Ovary (tissue), 3 donors: ENCODE measurements around the gene FOSL1.

ENCODE experiments used
- CTCF ChIP-seq, 3 donors: fragments of 450-650 bp in 2 of 3; fragments of 200-600 bp in 1 of 3; IDR thresholded peaks; one replicate each; pipeline versions ENCODE4 v1.5.1 to v1.8.0; 2016 to 2022; ENCODE audit warnings: antibody characterized with exemption in 3 of 3, mild to moderate bottlenecking in 1 of 3
- POLR2A ChIP-seq: fragments of 450-650 bp; IDR thresholded peaks from one replicate; pipeline ENCODE4 v1.6.1; 2017; ENCODE audit warnings: antibody characterized with exemption, mild to moderate bottlenecking, moderate library complexity
- donor health status: DM: no; HTN: no; CAD: no.

GRCh38 chr11:65921876-65922275 is 21.7 kb upstream of the FOSL1 start:
- no peak for TF ChIP-seq CTCF (IDR thresholded peaks at IDR 0.05)
- TF ChIP-seq POLR2A, result no peak
